Uterus (tissue), 4 donors: Measurements from ENCODE around the gene ZNF185. TPM values are rescaled to one million over a fixed set of nuclear protein-coding genes. Genes with fewer than 3 reads are reported as not detected.

Source experiments
- DNase-seq, 2 donors: peaks; one replicate each; pipeline ENCODE4 v3.0.0-alpha.2; 2019 to 2020
- H3K27ac ChIP-seq, 2 donors: fragments of 200-600 bp; sonication (generic); 1 replicate in 1 of 2; 2 replicates in 1 of 2; pipeline ENCODE4 v1.5.1; 2016 to 2018
- H3K27me3 ChIP-seq, 2 donors: fragments of 200-600 bp; sonication (generic); one replicate each; pipeline ENCODE4 v1.5.1; 2018 to 2019; ENCODE audit warnings: control low read depth in 1 of 2
- H3K36me3 ChIP-seq, 2 donors: fragments of 200-600 bp; sonication (generic); one replicate each; pipeline ENCODE4 v1.5.1; 2019; ENCODE audit warnings: control low read depth in 1 of 2
- H3K4me1 ChIP-seq, 2 donors: fragments of 200-600 bp; sonication (generic); one replicate each; pipeline ENCODE4 v1.5.1; 2018 to 2019; ENCODE audit warnings: control low read depth in 1 of 2
- H3K4me3 ChIP-seq, 2 donors: fragments of 200-600 bp; sonication (generic); 1 replicate in 1 of 2; 2 replicates in 1 of 2; pipeline ENCODE4 v1.5.1; 2018 to 2019; ENCODE audit warnings: mild to moderate bottlenecking in 1 of 2
- H3K9me3 ChIP-seq, 2 donors: fragments of 200-600 bp; sonication (generic); one replicate each; pipeline ENCODE4 v1.5.1; 2019; ENCODE audit warnings: control low read depth in 1 of 2
- CTCF ChIP-seq, 4 experiments: fragments of 200-600 bp in 2 of 4; fragments of 450-650 bp in 2 of 4; sonication (generic) in 2 of 4; IDR thresholded peaks; one replicate each; pipeline ENCODE4 v1.5.1; 2016 to 2019; ENCODE audit warnings: antibody characterized with exemption in 4 of 4, mild to moderate bottlenecking in 2 of 4, moderate library complexity in 1 of 4
- POLR2A ChIP-seq, 2 donors: fragments of 450-650 bp; IDR thresholded peaks; one replicate each; pipeline ENCODE4 v1.6.1; 2016; ENCODE audit warnings: antibody characterized with exemption in 2 of 2, mild to moderate bottlenecking in 1 of 2, moderate library complexity in 1 of 2
- intact Hi-C: fragments of 100-400 bp; cut with DNase I; formaldehyde crosslinking; loops from one replicate; pipeline ENCODE4 v1.15.1; 2023; ENCODE audit warnings: low total_unique reads
- total RNA-seq, 4 donors: library from RNA; depleted of rRNA in 3 of 4; stranded (reverse); fragments of >200 nt in 3 of 4; gene quantifications; one replicate each; pipeline versions ENCODE4 v1.1.0 to v1.2.4, GENCODE V29; 2014 to 2023
- donor health status: DM: yes; HTN: yes; CAD: no.

ZNF185 gene
- total RNA-seq, 4 donors from 2014 or later = 1.3 to 32.6 (median 12.1) TPM

GRCh38 chrX:152942077-152942442, 44.2 kb downstream of the ZNF185 start:
- intact Hi-C loops = no loop called here
- Histone ChIP-seq H3K4me3 (peak overlapping the region; percentile 38 to 41), H3K4me1 (no peaks in the 10 kb centered on the region), H3K9me3 (no peaks in the 10 kb centered on the region), H3K36me3 (no peaks in the 10 kb centered on the region), H3K27me3 (no peaks in the 10 kb centered on the region), H3K27ac (peak overlapping the region; percentile 83 to 84)
- no peak for DNase-seq
- no peak for TF ChIP-seq POLR2A (IDR thresholded peaks at IDR 0.05)
- TF ChIP-seq CTCF (IDR thresholded peaks at IDR 0.05) = no peak

- no peaks in the 10 kb centered on the region for H3K9me3 ChIP-seq
- no peak for TF ChIP-seq CTCF (IDR thresholded peaks at IDR 0.05)
- TF ChIP-seq POLR2A (IDR thresholded peaks at IDR 0.05) = no peak
- H3K27ac ChIP-seq = no peak overlapping the region
- DNase-seq = no peak
- no peaks in the 10 kb centered on the region for H3K27me3 ChIP-seq
- H3K4me3 ChIP-seq = no peak overlapping the region
- intact Hi-C loops = no loop called here
- no peaks in the 10 kb centered on the region for H3K4me1 ChIP-seq
- H3K36me3 ChIP-seq = no peaks in the 10 kb centered on the region
Observed at GRCh38 chrX:152943826-152944225, 46.0 kb downstream of the ZNF185 start.

GRCh38 chrX:152945021-152945979, 47.4 kb downstream of the ZNF185 start:
- Histone ChIP-seq H3K4me1 (no peaks in the 10 kb centered on the region), H3K27me3 (no peaks in the 10 kb centered on the region), H3K27ac (no peak overlapping the region), H3K36me3 (no peaks in the 10 kb centered on the region), H3K9me3 (no peaks in the 10 kb centered on the region), H3K4me3 (no peak overlapping the region)
- intact Hi-C loops = no loop called here
- TF ChIP-seq POLR2A (IDR thresholded peaks at IDR 0.05) (no peak), CTCF (IDR thresholded peaks at IDR 0.05) (no peak)
- no peak for DNase-seq

GRCh38 chrX:152946681-152947080, 48.8 kb downstream of the ZNF185 start:
- Histone ChIP-seq H3K9me3 (no peaks in the 10 kb centered on the region), H3K27ac (no peak overlapping the region), H3K27me3 (peaks cover 0 to 5% of the 10 kb centered on the region in 2 donors), H3K36me3 (no peaks in the 10 kb centered on the region), H3K4me3 (no peak overlapping the region), H3K4me1 (no peaks in the 10 kb centered on the region)
- intact Hi-C loops = no loop called here
- TF ChIP-seq POLR2A (IDR thresholded peaks at IDR 0.05) = no peak
- no peak for TF ChIP-seq CTCF (IDR thresholded peaks at IDR 0.05)
- DNase-seq = no peak

Other genes with a start within 250 kb of the ZNF185 start
- not detected for gene MAGEA3, start 199.3 kb upstream of the ZNF185 start, total RNA-seq
- not detected for gene CSAG2, start 188.8 kb upstream of the ZNF185 start, total RNA-seq
- not detected for gene MAGEA2B, start 183.4 kb upstream of the ZNF185 start, total RNA-seq
- gene CSAG1, start 164.3 kb upstream of the ZNF185 start, total RNA-seq = not detected
- not detected for gene MAGEA12, start 164.3 kb upstream of the ZNF185 start, total RNA-seq
- gene MAGEA2, start 144.2 kb upstream of the ZNF185 start, total RNA-seq = not detected
- gene CSAG3, start 138.8 kb upstream of the ZNF185 start, total RNA-seq = not detected
- under 1 TPM in 1 of 4 donors, not detected in 3; 0.21 TPM for gene MAGEA6, start 128.4 kb upstream of the ZNF185 start, total RNA-seq
- 10 to 100 TPM; 37.9 to 61.5 (median 45.4) TPM for gene CETN2, start 67.3 kb upstream of the ZNF185 start, total RNA-seq
- 10 to 100 TPM in 2 of 4 donors, 1 to 10 TPM in 2; 1.5 to 12.6 (median 8.6) TPM for gene NSDHL, start 67.0 kb upstream of the ZNF185 start, total RNA-seq
- under 1 TPM in 1 of 4 donors, not detected in 3; 0.07 TPM for gene PNMA5, start 96.0 kb downstream of the ZNF185 start, total RNA-seq
- gene PNMA3, start 158.4 kb downstream of the ZNF185 start, total RNA-seq = 1 to 10 TPM in 1 of 4 donors, under 1 TPM in 1, not detected in 2; 0.49 to 4.8 TPM
- 1 to 10 TPM in 2 of 4 donors, not detected in 2; 2.3 to 7.7 TPM for gene PNMA6A, start 174.4 kb downstream of the ZNF185 start, total RNA-seq